Cardiac fibroblast (primary cell): ENCODE data around the gene UBE3B.
A peak's percentile ranks its signal among the peaks of the same experiment; 100 is the strongest.
"Not testable (repeated sequence)": the region's sequence is repeated elsewhere in the genome, so short reads cannot be mapped to it uniquely, and the experiment has no call there.

Experiments
- DNase-seq, 2 donors: peaks; one replicate each; pipeline versions ENCODE4 v3.0.0 to v3.0.0-alpha.2; 2010; ENCODE audit warnings: low read depth in 2 of 2
- H3K4me3 ChIP-seq, 2 donors: replicated peaks in 1 of 2; 1 replicate in 1 of 2; 2 replicates in 1 of 2; pipeline ENCODE4 v1.5.1; 2011; ENCODE audit warnings: low read depth in 2 of 2, low read length in 2 of 2, mild to moderate bottlenecking in 2 of 2, moderate library complexity in 1 of 2
- CTCF ChIP-seq: IDR thresholded peaks from one replicate; pipeline ENCODE4 v1.5.1; 2011; ENCODE audit warnings: low read depth, mild to moderate bottlenecking, low read length, inconsistent platforms

UBE3B gene

GRCh38 chr12:109434582-109434981 is 42.9 kb upstream of the UBE3B start:
- no peak for TF ChIP-seq CTCF
- H3K4me3 ChIP-seq: no peak overlapping the region
- no peak for DNase-seq

GRCh38 chr12:109435428-109436187 is 41.8 kb upstream of the UBE3B start:
- no peak overlapping the region for H3K4me3 ChIP-seq
- no peak for TF ChIP-seq CTCF
- DNase-seq: no peak

GRCh38 chr12:109436188-109436560 is 41.3 kb upstream of the UBE3B start:
- TF ChIP-seq CTCF: no peak
- no peak overlapping the region for H3K4me3 ChIP-seq
- DNase-seq: no peak

- no peak for TF ChIP-seq CTCF
- DNase-seq: no peak
- H3K4me3 ChIP-seq: no peak overlapping the region
Measured at GRCh38 chr12:109439181-109439580, 38.3 kb upstream of the UBE3B start.

GRCh38 chr12:109439951-109440350 is 37.5 kb upstream of the UBE3B start:
- DNase-seq, H3K4me3 ChIP-seq: not testable (repeated sequence)

GRCh38 chr12:109440851-109441490 is 36.5 kb upstream of the UBE3B start:
- DNase-seq: peak; percentile 24 to 46

More at GRCh38 chr12:109440851-109441490, 36.5 kb upstream of the UBE3B start:
- TF ChIP-seq CTCF: no peak
- H3K4me3 ChIP-seq: no peak overlapping the region
